SK-N-SH (cell line): ENCODE results near the gene POLR1C. TPM values are rescaled to one million over a fixed set of nuclear protein-coding genes. Genes with fewer than 3 reads are reported as not detected.

ENCODE experiments used
- CTCF ChIA-PET: fragments of 300-600, 350-600 bp; formaldehyde crosslinking; extraction: SDS; loops from one replicate; lab custom pipeline; 2021; lab: Yijun Ruan, JAX
- POLR2A ChIA-PET: fragments of 350-600 bp; sonication (Branson Sonifier 250); formaldehyde crosslinking; extraction: SDS; loops from one replicate; lab custom pipeline; 2020; ENCODE audit warnings: antibody characterized with exemption, inconsistent platforms; lab: Yijun Ruan, JAX
- DNase-seq: peaks from one replicate; pipeline ENCODE4 v3.0.0; 2012
- H2AFZ ChIP-seq: fragments of 200-600 bp; sonication (generic); 2 replicates; pipeline ENCODE4 v1.8.1; 2016; ENCODE audit warnings: antibody characterized with exemption, mild to moderate bottlenecking, low read depth
- H3F3A ChIP-seq: fragments of 200-600 bp; sonication (generic); replicated peaks from 2 replicates; pipeline ENCODE3; 2016; ENCODE audit warnings: antibody characterized with exemption, mild to moderate bottlenecking; ENCODE audit not compliant: insufficient read depth
- H3K27ac ChIP-seq, 2 experiments: fragments of 200-500 bp in 1 of 2; fragments of 200-600 bp in 1 of 2; sonication (Bioruptor generic) in 1 of 2; sonication (generic), shearing (Covaris generic) in 1 of 2; 2 replicates each; pipeline versions ENCODE4 v1.5.1 to v1.6.1; 2014 to 2016; ENCODE audit warnings: low read depth in 2 of 2, inconsistent platforms in 1 of 2, low read length in 1 of 2, mild to moderate bottlenecking in 1 of 2, mixed read lengths in 1 of 2
- H3K27me3 ChIP-seq: fragments of 200-600 bp; sonication (generic), shearing (Covaris generic); 2 replicates; pipeline ENCODE4 v1.6.1; 2016; ENCODE audit warnings: mixed run types; ENCODE audit not compliant: insufficient read depth
- H3K36me3 ChIP-seq, 2 experiments: fragments of 200-500 bp in 1 of 2; fragments of 200-600 bp in 1 of 2; sonication (Bioruptor generic) in 1 of 2; sonication (generic) in 1 of 2; replicated peaks in 1 of 2; 2 replicates each; pipeline versions ENCODE3 to v1.5.1; 2014 to 2016; ENCODE audit warnings: low read length in 1 of 2, mild to moderate bottlenecking in 1 of 2; ENCODE audit not compliant: insufficient read depth in 2 of 2, control insufficient read depth in 1 of 2
- H3K4me1 ChIP-seq, 2 experiments: fragments of 200-500 bp in 1 of 2; fragments of 200-600 bp in 1 of 2; sonication (Bioruptor generic) in 1 of 2; sonication (generic), shearing (Covaris generic) in 1 of 2; 2 replicates each; pipeline versions ENCODE4 v1.5.1 to v1.6.1; 2014 to 2016; ENCODE audit warnings: low read depth in 1 of 2, low read length in 1 of 2, mixed run types in 1 of 2; ENCODE audit not compliant: insufficient read depth in 2 of 2, control insufficient read depth in 1 of 2
- H3K4me2 ChIP-seq: fragments of 200-600 bp; sonication (generic), shearing (Covaris generic); 2 replicates; pipeline ENCODE4 v1.6.1; 2017; ENCODE audit warnings: mixed run types
- H3K4me3 ChIP-seq, 2 experiments: fragments of 200-500 bp in 1 of 2; fragments of 200-600 bp in 1 of 2; sonication (Bioruptor generic) in 1 of 2; sonication (generic), shearing (Covaris generic) in 1 of 2; 2 replicates each; pipeline versions ENCODE4 v1.5.1 to v1.8.1; 2014 to 2016; ENCODE audit warnings: low read depth in 2 of 2, inconsistent platforms in 1 of 2, low read length in 1 of 2, mild to moderate bottlenecking in 1 of 2, mixed read lengths in 1 of 2, moderate library complexity in 1 of 2
- H3K79me2 ChIP-seq: fragments of 200-600 bp; sonication (generic); 2 replicates; pipeline ENCODE4 v1.8.1; 2017; ENCODE audit warnings: mild to moderate bottlenecking; ENCODE audit not compliant: insufficient read depth
- H3K9ac ChIP-seq: fragments of 200-600 bp; sonication (generic); 2 replicates; pipeline ENCODE4 v1.6.1; 2017; ENCODE audit warnings: mixed run types
- H3K9me2 ChIP-seq: fragments of 200-600 bp; sonication (generic); 2 replicates; pipeline ENCODE4 v1.6.1; 2017; ENCODE audit warnings: mixed run types
- H3K9me3 ChIP-seq: fragments of 200-600 bp; sonication (generic); 2 replicates; pipeline ENCODE4 v1.6.1; 2017; ENCODE audit warnings: mixed run types, mild to moderate bottlenecking, moderate library complexity
- H4K20me1 ChIP-seq: fragments of 200-600 bp; sonication (generic); 2 replicates; pipeline ENCODE4 v1.6.1; 2017; ENCODE audit warnings: mild to moderate bottlenecking, mixed run types; ENCODE audit not compliant: insufficient read depth
- CHD2 ChIP-seq: fragments of 150-350 bp; IDR thresholded peaks from 2 replicates; pipeline ENCODE4 v1.6.1; 2018; ENCODE audit warnings: low read length; ENCODE audit not compliant: partially characterized antibody
- ELF1 ChIP-seq: IDR thresholded peaks from 2 replicates; pipeline ENCODE4 v1.4.0; 2012
- FOSL2 ChIP-seq: IDR thresholded peaks from 2 replicates; pipeline ENCODE4 v1.4.0; 2012; ENCODE audit warnings: low read depth, mild to moderate bottlenecking, moderate library complexity, borderline replicate concordance
- GABPA ChIP-seq: IDR thresholded peaks from 2 replicates; pipeline ENCODE4 v1.4.0; 2012; ENCODE audit warnings: low read depth, mild to moderate bottlenecking
- GATA2 ChIP-seq: sonication (generic); formaldehyde crosslinking; IDR thresholded peaks from 2 replicates; pipeline ENCODE4 v1.5.0; 2020; ENCODE audit warnings: mild to moderate bottlenecking, missing genetic modification reagents
- MXI1 ChIP-seq: IDR thresholded peaks from 2 replicates; pipeline ENCODE4 v1.6.1; 2012; ENCODE audit warnings: mild to moderate bottlenecking, low read depth, low read length, improper control_type of control experiment
- NFIC ChIP-seq: IDR thresholded peaks from 2 replicates; pipeline ENCODE4 v1.4.0; 2012; ENCODE audit warnings: borderline replicate concordance
- NRF1 ChIP-seq: IDR thresholded peaks from 2 replicates; pipeline ENCODE4 v1.6.1; 2012; ENCODE audit warnings: low read depth, mild to moderate bottlenecking, low read length
- POLR2AphosphoS5 ChIP-seq: IDR thresholded peaks from 2 replicates; pipeline ENCODE4 v1.6.1; 2012; ENCODE audit warnings: low read depth, low read length
- RFX5 ChIP-seq: IDR thresholded peaks from 2 replicates; pipeline ENCODE4 v1.6.1; 2012; ENCODE audit warnings: mild to moderate bottlenecking, improper control_type of control experiment, low read length
- TAF1 ChIP-seq: IDR thresholded peaks from 2 replicates; pipeline ENCODE4 v1.6.1; 2012; ENCODE audit warnings: low read depth, mild to moderate bottlenecking, low read length, moderate library complexity, borderline replicate concordance
- TCF12 ChIP-seq: IDR thresholded peaks from 2 replicates; pipeline ENCODE4 v1.4.0; 2012
- YY1 ChIP-seq: IDR thresholded peaks from 2 replicates; pipeline ENCODE4 v1.4.0; 2012; ENCODE audit warnings: low read depth, mild to moderate bottlenecking
- WGBS: methylation state at CpG from one replicate; pipeline ENCODE4 v1.1.6; 2017; ENCODE audit warnings: low lambda C conversion rate; 5-methylcytosine and 5-hydroxymethylcytosine counted together
- polyA plus RNA-seq, 3 experiments: library from polyadenylated mRNA; depleted of rRNA; stranded (reverse); fragments of >200 nt; gene quantifications; 2 replicates each; pipeline ENCODE4 v1.2.3, GENCODE V29; 2012
- TF ChIP-seq, protein P1 (sequence below): IDR thresholded peaks from 2 replicates; pipeline ENCODE4 v1.4.0; 2012; ENCODE audit warnings: low read depth
- TF ChIP-seq, protein P2 (sequence below): IDR thresholded peaks from 2 replicates; pipeline ENCODE4 v1.6.1; 2012; ENCODE audit warnings: mild to moderate bottlenecking, low read depth, low read length, moderate library complexity
- TF ChIP-seq, protein P3 (sequence below): fragments of 200-600 bp; sonication (generic); IDR thresholded peaks from 2 replicates; pipeline ENCODE4 v1.6.1; 2017; ENCODE audit warnings: antibody characterized with exemption, mild to moderate bottlenecking, moderate library complexity
- TF ChIP-seq, protein P4 (sequence below): IDR thresholded peaks from 2 replicates; pipeline ENCODE4 v1.4.0; 2012; ENCODE audit warnings: low read depth, borderline replicate concordance
- TF ChIP-seq, protein P5 (sequence below): IDR thresholded peaks from 2 replicates; pipeline ENCODE4; 2012
- TF ChIP-seq, protein P6 (sequence below): fragments of 150-350 bp; IDR thresholded peaks from 2 replicates; pipeline ENCODE4 v1.6.1; 2017; ENCODE audit warnings: antibody characterized with exemption, low read length, low read depth, borderline replicate concordance

Gene POLR1C
- polyA plus RNA-seq, 1 of the 3 experiments (the other 2 are of a cell fraction), result 59.1 TPM

DNA sequence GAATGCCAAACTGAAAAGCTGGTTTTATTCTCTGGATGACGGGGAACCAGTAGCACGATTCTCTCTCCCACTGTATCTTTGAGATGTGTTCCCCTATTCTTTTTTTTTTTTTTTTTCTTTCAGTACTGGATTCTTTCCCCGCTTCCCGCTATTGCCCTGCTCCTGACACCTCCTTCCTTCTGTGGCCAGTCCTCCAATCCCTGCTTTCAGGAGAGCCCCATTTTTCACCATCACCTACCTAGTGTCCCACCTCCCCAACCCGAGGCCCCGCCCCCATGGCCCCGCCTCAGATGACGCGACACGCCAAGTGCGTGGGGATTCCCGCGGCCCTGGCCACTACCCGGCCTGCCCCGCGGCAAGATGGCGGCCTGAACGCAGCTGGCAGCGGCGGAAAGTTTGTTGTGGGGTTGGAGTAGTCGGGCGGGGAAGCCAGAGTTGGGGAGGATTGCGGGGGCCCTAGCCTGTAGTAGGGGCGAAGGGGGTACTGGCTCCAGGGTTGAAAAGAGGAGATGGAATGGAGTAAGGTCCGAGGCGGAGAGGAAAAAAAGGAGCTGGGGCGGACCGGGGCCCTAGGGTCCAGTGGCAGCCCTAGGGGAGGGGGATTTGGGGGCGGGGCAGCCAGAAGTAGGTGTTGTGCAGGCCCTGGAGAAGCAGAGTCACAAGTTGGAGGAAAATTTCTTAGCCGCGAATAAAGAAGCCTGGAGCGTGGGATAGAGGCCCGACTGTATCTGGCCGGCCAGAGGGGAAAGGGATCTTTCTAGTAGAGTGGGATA, 39.5 kb upstream of the POLR1C start, which contains the start of gene TJAP1:
Gene TJAP1, plus strand, starts transcription at position 336 of the 773 bp plus-strand sequence. CDS start 21,432 bp downstream, outside the sequence.
- POLR2A ChIA-PET, result interaction anchor here (0.6 to 1.5 kb wide), 10 partner anchors 9 to 603 kb away, joined by 3 to 7 read pairs (median 4); no protein-coding TSS in a partner anchor
- Histone ChIP-seq H3K9me2 (no peaks in the 10 kb centered on the region), H3K9me3 (no peaks in the 10 kb centered on the region), H3K36me3 (peaks cover 0 to 2% of the 10 kb centered on the region in 2 experiments), H3K27ac (peak within 1 kb of the TSS; percentile 40 to 65; a peak in 3 of 4 replicates), H3K4me3 (peak within 1 kb of the TSS; percentile 60 to 65), H3K4me1 (peaks cover 10 to 15% of the 10 kb centered on the region in 2 experiments; a peak in 3 of 4 replicates), H3K27me3 (no peaks in the 10 kb centered on the region), H3K79me2 (peaks cover 45% of the 10 kb centered on the region), H3K9ac (peak within 1 kb of the TSS; percentile 79), H3F3A (no peaks in the 10 kb centered on the region), H2AFZ (peak within 1 kb of the TSS; percentile 92), H4K20me1 (no peaks in the 10 kb centered on the region), H3K4me2 (peak within 1 kb of the TSS; percentile 77)
- DNase-seq, result peak; percentile 96
- CTCF ChIA-PET, result interaction anchor here (1.1 to 3.9 kb wide), 8 partner anchors 10 to 29 kb away, joined by 3 to 23 read pairs (median 4); partner anchors contain the start of gene DLK2
- TF ChIP-seq, protein P1, sequence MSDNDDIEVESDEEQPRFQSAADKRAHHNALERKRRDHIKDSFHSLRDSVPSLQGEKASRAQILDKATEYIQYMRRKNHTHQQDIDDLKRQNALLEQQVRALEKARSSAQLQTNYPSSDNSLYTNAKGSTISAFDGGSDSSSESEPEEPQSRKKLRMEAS, result 0 out of 2 replicates have a peak, but pooled peaks have one; percentile 47
- TF ChIP-seq GATA2 (CRISPR knock-in tag) (0 out of 2 replicates have a peak, but pooled peaks have one; percentile 14), FOSL2 (no peak), RFX5 (no peak), NFIC (no peak), GABPA (no peak), ELF1 (no peak), POLR2AphosphoS5 (peak; percentile 89), MXI1 (peak; percentile 32; the same call in 1 of the 2 replicates), TAF1 (peak; percentile 97), TCF12 (no peak), YY1 (peak; percentile 95), CHD2 (peak; percentile 78), NRF1 (peak; percentile 18; the same call in 1 of the 2 replicates)
- TF ChIP-seq, protein P2, sequence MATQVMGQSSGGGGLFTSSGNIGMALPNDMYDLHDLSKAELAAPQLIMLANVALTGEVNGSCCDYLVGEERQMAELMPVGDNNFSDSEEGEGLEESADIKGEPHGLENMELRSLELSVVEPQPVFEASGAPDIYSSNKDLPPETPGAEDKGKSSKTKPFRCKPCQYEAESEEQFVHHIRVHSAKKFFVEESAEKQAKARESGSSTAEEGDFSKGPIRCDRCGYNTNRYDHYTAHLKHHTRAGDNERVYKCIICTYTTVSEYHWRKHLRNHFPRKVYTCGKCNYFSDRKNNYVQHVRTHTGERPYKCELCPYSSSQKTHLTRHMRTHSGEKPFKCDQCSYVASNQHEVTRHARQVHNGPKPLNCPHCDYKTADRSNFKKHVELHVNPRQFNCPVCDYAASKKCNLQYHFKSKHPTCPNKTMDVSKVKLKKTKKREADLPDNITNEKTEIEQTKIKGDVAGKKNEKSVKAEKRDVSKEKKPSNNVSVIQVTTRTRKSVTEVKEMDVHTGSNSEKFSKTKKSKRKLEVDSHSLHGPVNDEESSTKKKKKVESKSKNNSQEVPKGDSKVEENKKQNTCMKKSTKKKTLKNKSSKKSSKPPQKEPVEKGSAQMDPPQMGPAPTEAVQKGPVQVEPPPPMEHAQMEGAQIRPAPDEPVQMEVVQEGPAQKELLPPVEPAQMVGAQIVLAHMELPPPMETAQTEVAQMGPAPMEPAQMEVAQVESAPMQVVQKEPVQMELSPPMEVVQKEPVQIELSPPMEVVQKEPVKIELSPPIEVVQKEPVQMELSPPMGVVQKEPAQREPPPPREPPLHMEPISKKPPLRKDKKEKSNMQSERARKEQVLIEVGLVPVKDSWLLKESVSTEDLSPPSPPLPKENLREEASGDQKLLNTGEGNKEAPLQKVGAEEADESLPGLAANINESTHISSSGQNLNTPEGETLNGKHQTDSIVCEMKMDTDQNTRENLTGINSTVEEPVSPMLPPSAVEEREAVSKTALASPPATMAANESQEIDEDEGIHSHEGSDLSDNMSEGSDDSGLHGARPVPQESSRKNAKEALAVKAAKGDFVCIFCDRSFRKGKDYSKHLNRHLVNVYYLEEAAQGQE, result 0 out of 2 replicates have a peak, but pooled peaks have one; percentile 31
- TF ChIP-seq, protein P3, sequence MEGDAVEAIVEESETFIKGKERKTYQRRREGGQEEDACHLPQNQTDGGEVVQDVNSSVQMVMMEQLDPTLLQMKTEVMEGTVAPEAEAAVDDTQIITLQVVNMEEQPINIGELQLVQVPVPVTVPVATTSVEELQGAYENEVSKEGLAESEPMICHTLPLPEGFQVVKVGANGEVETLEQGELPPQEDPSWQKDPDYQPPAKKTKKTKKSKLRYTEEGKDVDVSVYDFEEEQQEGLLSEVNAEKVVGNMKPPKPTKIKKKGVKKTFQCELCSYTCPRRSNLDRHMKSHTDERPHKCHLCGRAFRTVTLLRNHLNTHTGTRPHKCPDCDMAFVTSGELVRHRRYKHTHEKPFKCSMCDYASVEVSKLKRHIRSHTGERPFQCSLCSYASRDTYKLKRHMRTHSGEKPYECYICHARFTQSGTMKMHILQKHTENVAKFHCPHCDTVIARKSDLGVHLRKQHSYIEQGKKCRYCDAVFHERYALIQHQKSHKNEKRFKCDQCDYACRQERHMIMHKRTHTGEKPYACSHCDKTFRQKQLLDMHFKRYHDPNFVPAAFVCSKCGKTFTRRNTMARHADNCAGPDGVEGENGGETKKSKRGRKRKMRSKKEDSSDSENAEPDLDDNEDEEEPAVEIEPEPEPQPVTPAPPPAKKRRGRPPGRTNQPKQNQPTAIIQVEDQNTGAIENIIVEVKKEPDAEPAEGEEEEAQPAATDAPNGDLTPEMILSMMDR, result no peak
- TF ChIP-seq, protein P4, sequence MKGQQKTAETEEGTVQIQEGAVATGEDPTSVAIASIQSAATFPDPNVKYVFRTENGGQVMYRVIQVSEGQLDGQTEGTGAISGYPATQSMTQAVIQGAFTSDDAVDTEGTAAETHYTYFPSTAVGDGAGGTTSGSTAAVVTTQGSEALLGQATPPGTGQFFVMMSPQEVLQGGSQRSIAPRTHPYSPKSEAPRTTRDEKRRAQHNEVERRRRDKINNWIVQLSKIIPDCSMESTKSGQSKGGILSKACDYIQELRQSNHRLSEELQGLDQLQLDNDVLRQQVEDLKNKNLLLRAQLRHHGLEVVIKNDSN, result no peak
- TF ChIP-seq, protein P5, sequence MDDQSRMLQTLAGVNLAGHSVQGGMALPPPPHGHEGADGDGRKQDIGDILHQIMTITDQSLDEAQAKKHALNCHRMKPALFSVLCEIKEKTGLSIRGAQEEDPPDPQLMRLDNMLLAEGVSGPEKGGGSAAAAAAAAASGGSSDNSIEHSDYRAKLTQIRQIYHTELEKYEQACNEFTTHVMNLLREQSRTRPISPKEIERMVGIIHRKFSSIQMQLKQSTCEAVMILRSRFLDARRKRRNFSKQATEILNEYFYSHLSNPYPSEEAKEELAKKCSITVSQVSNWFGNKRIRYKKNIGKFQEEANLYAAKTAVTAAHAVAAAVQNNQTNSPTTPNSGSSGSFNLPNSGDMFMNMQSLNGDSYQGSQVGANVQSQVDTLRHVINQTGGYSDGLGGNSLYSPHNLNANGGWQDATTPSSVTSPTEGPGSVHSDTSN, result peak; percentile 47
- TF ChIP-seq, protein P6, sequence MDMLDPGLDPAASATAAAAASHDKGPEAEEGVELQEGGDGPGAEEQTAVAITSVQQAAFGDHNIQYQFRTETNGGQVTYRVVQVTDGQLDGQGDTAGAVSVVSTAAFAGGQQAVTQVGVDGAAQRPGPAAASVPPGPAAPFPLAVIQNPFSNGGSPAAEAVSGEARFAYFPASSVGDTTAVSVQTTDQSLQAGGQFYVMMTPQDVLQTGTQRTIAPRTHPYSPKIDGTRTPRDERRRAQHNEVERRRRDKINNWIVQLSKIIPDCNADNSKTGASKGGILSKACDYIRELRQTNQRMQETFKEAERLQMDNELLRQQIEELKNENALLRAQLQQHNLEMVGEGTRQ, result no peak
- WGBS, result 2% methylated on average over 34 of the region's 34 CpGs
